Psoas muscle (tissue), 8 donors: Measurements from ENCODE around the gene ARL14. TPM values are rescaled to one million over a fixed set of nuclear protein-coding genes. Genes with fewer than 3 reads are reported as not detected.

ENCODE experiments used
- ATAC-seq, 4 donors: fragments of 200-7000 bp; cut with Tn5 transposase; one replicate each; pipeline ENCODE4 v1.9.1; 2020; ENCODE audit warnings: moderate library complexity in 3 of 4, mild to moderate bottlenecking in 2 of 4
- DNase-seq, 2 donors: peaks; one replicate each; pipeline ENCODE4 v3.0.0-alpha.2; 2020
- H3K27ac ChIP-seq: fragments of 200-600 bp; one replicate; pipeline ENCODE4 v1.8.0; 2022
- H3K27me3 ChIP-seq, 3 donors: fragments of 200-600 bp in 1 of 3; one replicate each; pipeline versions ENCODE4 v1.6.1 to v1.8.0; 2013 to 2022; ENCODE audit warnings: low read length in 2 of 3, mild to moderate bottlenecking in 2 of 3, moderate library complexity in 1 of 3; ENCODE audit not compliant: insufficient read depth in 3 of 3
- H3K36me3 ChIP-seq, 2 donors: fragments of 200-600 bp in 1 of 2; one replicate each; pipeline versions ENCODE4 v1.6.1 to v1.8.0; 2013 to 2022; ENCODE audit warnings: low read depth in 1 of 2, mild to moderate bottlenecking in 1 of 2, moderate library complexity in 1 of 2; ENCODE audit not compliant: insufficient read depth in 1 of 2
- H3K4me1 ChIP-seq: fragments of 200-600 bp; one replicate; pipeline ENCODE4 v1.8.0; 2022
- H3K4me3 ChIP-seq: fragments of 200-600 bp; one replicate; pipeline ENCODE4 v1.8.0; 2022; ENCODE audit warnings: mild to moderate bottlenecking
- H3K9me3 ChIP-seq: fragments of 200-600 bp; one replicate; pipeline ENCODE4 v1.8.0; 2022
- WGBS, 3 donors: extraction: QIAGEN DNeasy Blood & Tissue Kit; methylation state at CpG; one replicate each; pipeline versions ENCODE4 v1.1.6 to v1.1.7; 2013; 5-methylcytosine and 5-hydroxymethylcytosine counted together
- intact Hi-C, 2 donors: fragments of 100-400 bp; cut with DNase I; formaldehyde crosslinking; loops; one replicate each; pipeline versions ENCODE4 v1.11.0 to v1.14.2; 2022
- polyA plus RNA-seq, 3 donors: library from polyadenylated mRNA; stranded (reverse); fragments of 200-250 nt; gene quantifications; one replicate each; pipeline ENCODE4 v1.2.3, GENCODE V29; 2013
- total RNA-seq, 4 donors: library from RNA; stranded (reverse); fragmentation: NEBNext Ultra II Directional in 2 of 4; extraction: Animal tissue kit (Norgen Biotek cat#: 25700) in 2 of 4; gene quantifications; one replicate each; pipeline versions ENCODE4 v1.2.1 to v1.2.4, GENCODE V29; 2021 to 2023
- TF ChIP-seq, protein P1 (sequence below): fragments of 200-600 bp; IDR thresholded peaks from one replicate; pipeline ENCODE4 v1.8.0; 2022; ENCODE audit warnings: antibody characterized with exemption
- donor health status: healthy with polysubstance abuse.
- donor health status: DM: no; HTN: no; CAD: no; lungs with moderate emphysema.
- donor health status: Bipolar disorder and iron deficiency.
- donor health status: healthy.
- donor health status: DM: yes; HTN: yes; CAD: no.
- donor health status: DM: no; HTN: no; CAD: no.
- donor health status: DM: no; HTN: no; CAD: no.
- donor health status: DM: yes; HTN: yes; CAD: no.

The ARL14 gene
- total and polyA plus RNA-seq, 7 donors = 0.03 TPM; not detected in 6

DNA sequence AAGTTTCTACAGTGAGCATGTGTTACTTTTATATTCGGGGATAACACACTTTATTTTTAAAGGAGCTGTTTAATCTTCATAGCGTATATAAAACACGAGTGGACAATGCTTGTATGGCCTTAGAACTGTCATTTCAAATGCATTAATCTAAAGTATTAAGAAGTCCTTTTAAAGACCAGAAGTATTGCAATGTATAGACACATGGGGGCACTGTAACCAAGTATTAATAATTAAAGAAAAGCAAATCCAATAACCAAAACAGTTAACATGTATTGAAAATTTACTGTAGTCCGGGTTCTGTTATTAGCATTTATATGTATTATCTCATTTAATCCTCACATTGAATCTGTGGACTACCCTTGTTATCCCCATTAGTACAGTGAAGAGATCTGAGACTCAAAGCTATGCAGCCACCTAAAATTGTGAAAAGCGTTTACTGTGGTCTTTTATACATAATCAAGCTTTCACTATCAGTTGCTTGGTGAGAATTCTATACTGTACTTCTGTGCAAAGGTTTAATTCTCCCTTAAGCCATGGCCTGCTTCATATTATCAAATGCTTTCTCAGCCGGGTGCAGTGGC lies 10.1 kb downstream of the ARL14 start:
- no peaks in the 10 kb centered on the region for H3K27me3 ChIP-seq
- ATAC-seq (no peak), DNase-seq (no peak)
- no peaks in the 10 kb centered on the region for H3K9me3 ChIP-seq
- no peak overlapping the region for H3K4me3 ChIP-seq
- WGBS, 3 donors = 68 to 75% (median 74%) methylated on average over 6 of the region's 6 CpGs
- H3K27ac ChIP-seq = no peak overlapping the region
- intact Hi-C loops = no loop called here
- TF ChIP-seq, protein P1, sequence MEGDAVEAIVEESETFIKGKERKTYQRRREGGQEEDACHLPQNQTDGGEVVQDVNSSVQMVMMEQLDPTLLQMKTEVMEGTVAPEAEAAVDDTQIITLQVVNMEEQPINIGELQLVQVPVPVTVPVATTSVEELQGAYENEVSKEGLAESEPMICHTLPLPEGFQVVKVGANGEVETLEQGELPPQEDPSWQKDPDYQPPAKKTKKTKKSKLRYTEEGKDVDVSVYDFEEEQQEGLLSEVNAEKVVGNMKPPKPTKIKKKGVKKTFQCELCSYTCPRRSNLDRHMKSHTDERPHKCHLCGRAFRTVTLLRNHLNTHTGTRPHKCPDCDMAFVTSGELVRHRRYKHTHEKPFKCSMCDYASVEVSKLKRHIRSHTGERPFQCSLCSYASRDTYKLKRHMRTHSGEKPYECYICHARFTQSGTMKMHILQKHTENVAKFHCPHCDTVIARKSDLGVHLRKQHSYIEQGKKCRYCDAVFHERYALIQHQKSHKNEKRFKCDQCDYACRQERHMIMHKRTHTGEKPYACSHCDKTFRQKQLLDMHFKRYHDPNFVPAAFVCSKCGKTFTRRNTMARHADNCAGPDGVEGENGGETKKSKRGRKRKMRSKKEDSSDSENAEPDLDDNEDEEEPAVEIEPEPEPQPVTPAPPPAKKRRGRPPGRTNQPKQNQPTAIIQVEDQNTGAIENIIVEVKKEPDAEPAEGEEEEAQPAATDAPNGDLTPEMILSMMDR = peak; percentile 36
- H3K4me1 ChIP-seq = no peaks in the 10 kb centered on the region
- no peaks in the 10 kb centered on the region for H3K36me3 ChIP-seq

DNA sequence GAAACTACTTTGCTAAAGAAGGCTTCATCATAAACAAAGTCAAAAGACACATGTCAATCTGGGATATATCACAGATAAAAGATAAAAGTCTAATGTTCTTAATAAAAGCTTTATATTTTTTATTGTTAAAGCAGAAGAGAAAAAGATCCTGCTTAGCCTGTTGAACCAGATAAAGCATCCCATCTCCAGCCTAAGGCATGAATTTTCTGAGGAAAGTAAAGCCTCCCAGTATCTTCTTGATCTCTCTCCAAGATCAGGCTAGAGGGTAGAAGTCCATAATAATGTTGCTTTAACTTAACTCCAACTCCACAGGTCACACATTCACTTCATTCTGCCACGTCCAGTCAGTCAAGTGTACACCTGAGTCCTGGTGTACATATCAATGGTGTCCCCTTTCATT lies 14.2 kb downstream of the ARL14 start:
- H3K9me3 ChIP-seq = no peaks in the 10 kb centered on the region
- TF ChIP-seq, protein P1 = no peak
- H3K4me3 ChIP-seq = no peak overlapping the region
- no peaks in the 10 kb centered on the region for H3K36me3 ChIP-seq
- intact Hi-C loops = no loop called here
- no peak overlapping the region for H3K27ac ChIP-seq
- no peaks in the 10 kb centered on the region for H3K27me3 ChIP-seq
- H3K4me1 ChIP-seq = no peaks in the 10 kb centered on the region
- ATAC-seq = no peak
- WGBS, 3 donors = 55 to 82% (median 60%) methylated on average over 1 of the region's 1 CpG
- DNase-seq = no peak

DNA sequence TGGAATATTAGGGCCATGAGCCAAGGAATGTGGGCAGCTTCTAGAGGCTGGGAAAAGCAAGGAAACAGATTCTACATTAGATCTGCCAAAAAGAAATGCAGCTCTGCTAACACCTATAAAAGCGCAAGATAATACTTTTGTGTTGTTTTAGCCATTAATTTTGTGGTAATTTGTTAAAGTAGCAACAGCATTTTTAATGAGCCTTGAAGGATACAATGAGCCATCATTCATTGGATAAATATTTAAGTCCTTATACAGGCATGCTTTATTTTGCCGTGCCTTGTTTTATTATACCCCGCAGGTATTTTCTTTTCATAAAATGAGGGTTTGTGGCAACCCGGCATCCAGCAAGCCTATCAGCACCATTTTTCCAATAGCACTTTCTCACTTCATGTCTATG lies 15.0 kb downstream of the ARL14 start:
- intact Hi-C loops = no loop called here
- DNase-seq (no peak), ATAC-seq (no peak)
- no peaks in the 10 kb centered on the region for H3K27me3 ChIP-seq
- WGBS, 3 donors = 85 to 89% (median 88%) methylated on average over 4 of the region's 4 CpGs
- no peaks in the 10 kb centered on the region for H3K9me3 ChIP-seq
- no peaks in the 10 kb centered on the region for H3K36me3 ChIP-seq
- H3K4me1 ChIP-seq = no peaks in the 10 kb centered on the region
- no peak overlapping the region for H3K4me3 ChIP-seq
- TF ChIP-seq, protein P1 = no peak
- no peak overlapping the region for H3K27ac ChIP-seq

DNA sequence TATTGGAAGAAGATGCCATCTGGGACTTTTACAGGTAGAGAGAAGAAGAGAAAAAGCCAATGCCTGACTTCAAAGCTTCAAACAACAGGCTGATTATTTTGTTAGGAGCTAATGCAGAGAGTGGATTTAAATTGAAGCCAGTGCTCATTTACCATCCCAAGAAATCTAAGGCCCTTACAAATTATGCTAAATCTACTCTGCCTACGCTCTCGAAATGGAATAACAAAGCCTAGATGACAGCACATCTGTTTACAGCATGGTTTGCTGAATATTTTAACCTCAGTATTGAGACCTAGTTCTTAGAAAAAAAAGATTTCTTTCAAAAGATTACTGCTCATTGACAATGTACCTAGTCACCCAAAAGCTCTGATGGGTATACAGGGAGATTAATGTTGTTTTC lies 16.2 kb downstream of the ARL14 start:
- Histone ChIP-seq H3K27ac (no peak overlapping the region), H3K36me3 (no peaks in the 10 kb centered on the region), H3K4me3 (no peak overlapping the region), H3K27me3 (no peaks in the 10 kb centered on the region), H3K4me1 (peaks cover 6% of the 10 kb centered on the region), H3K9me3 (no peaks in the 10 kb centered on the region)
- intact Hi-C loops = no loop called here
- ATAC-seq (no peak), DNase-seq (no peak)
- 40 to 96% (median 94%) methylated on average over 2 of the region's 2 CpGs for WGBS, 3 donors
- TF ChIP-seq, protein P1 = no peak

DNA sequence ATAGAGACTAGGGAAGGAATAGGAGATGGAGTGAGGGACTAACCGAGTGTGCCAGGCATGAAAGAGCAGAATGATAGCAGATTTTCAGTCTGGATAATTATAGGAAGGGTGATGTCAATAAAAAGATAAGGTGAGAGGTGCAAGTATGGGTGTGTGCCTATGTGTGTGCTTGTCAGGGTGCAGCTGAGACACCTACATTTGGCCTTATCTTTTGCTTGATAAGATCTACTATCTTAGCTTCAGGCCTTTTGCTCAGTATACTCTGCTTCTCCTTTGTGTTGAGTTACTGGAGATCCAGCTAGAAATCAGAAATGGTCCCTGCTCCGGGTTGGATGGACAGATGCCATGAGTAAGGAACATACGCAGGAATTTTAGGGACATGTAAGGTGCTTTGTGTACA lies 17.4 kb downstream of the ARL14 start:
- no peak overlapping the region for H3K4me3 ChIP-seq
- ATAC-seq (no peak), DNase-seq (no peak)
- H3K9me3 ChIP-seq = no peaks in the 10 kb centered on the region
- H3K36me3 ChIP-seq = no peaks in the 10 kb centered on the region
- intact Hi-C loops = no loop called here
- TF ChIP-seq, protein P1 = no peak
- no peak overlapping the region for H3K27ac ChIP-seq
- no peaks in the 10 kb centered on the region for H3K27me3 ChIP-seq
- WGBS, 3 donors = 83 to 95% (median 91%) methylated on average over 3 of the region's 3 CpGs
- H3K4me1 ChIP-seq = peaks cover 6% of the 10 kb centered on the region
